Progenitor cell of endocrine pancreas (in vitro differentiated cells): ENCODE measurements around the gene TBL1X. TPM values are rescaled to one million over a fixed set of nuclear protein-coding genes. Genes with fewer than 3 reads are reported as not detected.

ENCODE experiments used
- DNase-seq: peaks from one replicate; pipeline ENCODE4 v3.0.0; 2021; ENCODE audit warnings: low spot score; ENCODE audit not compliant: unreplicated experiment
- H3K27ac Mint-ChIP-seq: 2 replicates; pipeline ENCODE4 v1.8.0; 2021; ENCODE audit warnings: mild to moderate bottlenecking, moderate library complexity, mixed read lengths
- H3K27me3 Mint-ChIP-seq: 2 replicates; pipeline ENCODE4 v1.8.0; 2021; ENCODE audit warnings: mixed read lengths
- H3K36me3 Mint-ChIP-seq: 2 replicates; pipeline ENCODE4 v1.8.0; 2022; ENCODE audit warnings: mixed read lengths; ENCODE audit not compliant: insufficient read depth
- H3K4me1 Mint-ChIP-seq: 2 replicates; pipeline ENCODE4 v1.8.0; 2021; ENCODE audit warnings: low read depth, mixed read lengths
- H3K4me3 Mint-ChIP-seq: 2 replicates; pipeline ENCODE4 v1.8.0; 2021; ENCODE audit warnings: low read depth, mild to moderate bottlenecking, moderate library complexity, mixed read lengths
- H3K9me3 Mint-ChIP-seq: 2 replicates; pipeline ENCODE4 v1.8.0; 2021; ENCODE audit warnings: low read depth, mixed read lengths
- CTCF ChIP-seq: fragments of 200-600 bp; sonication (generic); IDR thresholded peaks from one replicate; pipeline ENCODE4 v1.5.0; 2021; ENCODE audit warnings: antibody characterized with exemption, mild to moderate bottlenecking; ENCODE audit not compliant: unreplicated experiment
- total RNA-seq: library from RNA; stranded (reverse); gene quantifications from 2 replicates; pipeline ENCODE4 v1.2.1, GENCODE V29; 2021

The TBL1X gene
- total RNA-seq, 1 donor from 2014 or later: 42.7 TPM

- H3K4me1 Mint-ChIP-seq: peaks cover 15% of the 10 kb centered on the region
- no peaks in the 10 kb centered on the region for H3K27me3 Mint-ChIP-seq
- peaks cover 5% of the 10 kb centered on the region for H3K9me3 Mint-ChIP-seq
- no peak overlapping the region for H3K27ac Mint-ChIP-seq
- no peak overlapping the region for H3K4me3 Mint-ChIP-seq
- TF ChIP-seq CTCF: no peak
- peaks cover 2% of the 10 kb centered on the region for H3K36me3 Mint-ChIP-seq
- no peak for DNase-seq
Measured at GRCh38 chrX:9612146-9612505, 147.3 kb downstream of the TBL1X start.

- Mint-ChIP-seq H3K4me3 (no peak overlapping the region), H3K9me3 (peaks cover 12% of the 10 kb centered on the region), H3K4me1 (peaks cover 15% of the 10 kb centered on the region), H3K36me3 (peaks cover 5% of the 10 kb centered on the region), H3K27ac (no peak overlapping the region), H3K27me3 (no peaks in the 10 kb centered on the region)
- no peak for TF ChIP-seq CTCF
- no peak for DNase-seq
Measured at GRCh38 chrX:9614016-9614415, 149.2 kb downstream of the TBL1X start.

- Mint-ChIP-seq H3K27me3 (no peaks in the 10 kb centered on the region), H3K27ac (no peak overlapping the region), H3K36me3 (peaks cover 12% of the 10 kb centered on the region), H3K4me1 (no peaks in the 10 kb centered on the region), H3K9me3 (peaks cover 18% of the 10 kb centered on the region), H3K4me3 (no peak overlapping the region)
- DNase-seq: no peak
- no peak for TF ChIP-seq CTCF
Measured at GRCh38 chrX:9619133-9619532, 154.3 kb downstream of the TBL1X start.

DNA sequence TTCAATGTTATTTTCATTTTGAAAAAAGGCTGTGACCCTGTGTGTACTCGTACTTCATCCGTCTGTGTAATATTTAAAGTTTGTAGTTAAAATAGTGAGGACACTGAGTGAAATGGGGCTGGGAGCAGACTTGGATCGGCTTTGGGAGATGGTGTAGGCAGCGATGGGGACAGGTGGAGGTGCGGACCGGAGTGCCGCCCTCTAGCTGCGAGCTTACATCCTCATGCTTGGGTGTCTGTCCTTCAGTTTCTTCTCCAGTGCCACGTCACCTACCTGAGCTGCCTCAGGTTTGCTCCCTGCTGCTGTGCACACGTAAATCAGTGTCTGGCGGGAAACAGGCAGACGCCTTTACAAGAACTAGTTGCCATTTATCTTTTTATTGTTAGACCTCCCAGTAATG lies 154.7 kb downstream of the TBL1X start:
- H3K9me3 Mint-ChIP-seq: peaks cover 21% of the 10 kb centered on the region
- H3K27ac Mint-ChIP-seq: no peak overlapping the region
- H3K4me1 Mint-ChIP-seq: no peaks in the 10 kb centered on the region
- DNase-seq: no peak
- TF ChIP-seq CTCF: no peak
- H3K4me3 Mint-ChIP-seq: no peak overlapping the region
- no peaks in the 10 kb centered on the region for H3K27me3 Mint-ChIP-seq
- peaks cover 12% of the 10 kb centered on the region for H3K36me3 Mint-ChIP-seq

DNA sequence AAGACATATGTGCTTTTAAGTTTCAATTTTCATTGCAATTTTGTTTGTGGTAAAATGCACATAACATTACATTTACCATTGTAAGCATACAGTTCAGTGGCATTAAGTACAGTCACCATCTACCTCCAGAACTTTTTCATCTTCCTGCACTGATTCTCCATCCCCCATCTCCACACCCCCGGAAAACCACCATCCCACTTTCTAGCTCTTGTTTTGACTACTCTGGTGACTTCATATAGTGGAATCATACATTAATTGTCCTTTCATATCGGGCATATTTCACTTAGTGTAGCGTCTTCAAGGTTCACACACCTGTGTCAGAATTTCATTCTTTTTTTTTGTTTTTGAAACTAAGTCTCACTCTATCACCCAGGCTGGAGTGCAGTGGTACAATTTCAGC lies 157.3 kb downstream of the TBL1X start:
- no peaks in the 10 kb centered on the region for H3K27me3 Mint-ChIP-seq
- no peaks in the 10 kb centered on the region for H3K4me1 Mint-ChIP-seq
- H3K9me3 Mint-ChIP-seq: peaks cover 22% of the 10 kb centered on the region
- no peak for DNase-seq
- no peak for TF ChIP-seq CTCF
- peaks cover 12% of the 10 kb centered on the region for H3K36me3 Mint-ChIP-seq
- no peak overlapping the region for H3K4me3 Mint-ChIP-seq
- no peak overlapping the region for H3K27ac Mint-ChIP-seq
